H9 (cell line): ENCODE results near the gene ZSWIM8. TPM values are rescaled to one million over a fixed set of nuclear protein-coding genes. Genes with fewer than 3 reads are reported as not detected.

ENCODE experiments used
- DNase-seq: peaks from one replicate; pipeline ENCODE4 v3.0.0-alpha.2; 2017
- H2AFZ ChIP-seq: one replicate; pipeline ENCODE4 v1.6.1; 2013; ENCODE audit warnings: mild to moderate bottlenecking, low read length, control low read depth, moderate library complexity
- H2AK5ac ChIP-seq: 2 replicates; pipeline ENCODE4 v1.6.1; 2013; ENCODE audit warnings: low read length, control low read depth, mixed read lengths; ENCODE audit not compliant: insufficient read length
- H2BK120ac ChIP-seq: one replicate; pipeline ENCODE4 v1.6.1; 2013; ENCODE audit warnings: low read depth, mild to moderate bottlenecking, low read length, control low read depth, inconsistent platforms; ENCODE audit not compliant: poor library complexity, severe bottlenecking
- H2BK12ac ChIP-seq: 2 replicates; pipeline ENCODE4 v1.6.1; 2013; ENCODE audit warnings: low read length, control low read depth, mixed read lengths, low read depth; ENCODE audit not compliant: insufficient read length
- H2BK15ac ChIP-seq: 2 replicates; pipeline ENCODE4 v1.6.1; 2013; ENCODE audit warnings: low read depth, low read length, control low read depth
- H2BK20ac ChIP-seq: one replicate; pipeline ENCODE4 v1.6.1; 2013; ENCODE audit warnings: low read depth, mild to moderate bottlenecking, low read length, control low read depth, inconsistent platforms; ENCODE audit not compliant: poor library complexity, severe bottlenecking
- H2BK5ac ChIP-seq: 2 replicates; pipeline ENCODE4 v1.6.1; 2013; ENCODE audit warnings: low read length, control low read depth, mixed read lengths; ENCODE audit not compliant: insufficient read length
- H3K14ac ChIP-seq: 2 replicates; pipeline ENCODE4 v1.6.1; 2013; ENCODE audit warnings: low read length, control low read depth; ENCODE audit not compliant: insufficient read depth
- H3K18ac ChIP-seq: 2 replicates; pipeline ENCODE4 v1.6.1; 2013; ENCODE audit warnings: low read depth, mild to moderate bottlenecking, mixed read lengths, low read length, control low read depth; ENCODE audit not compliant: insufficient read length
- H3K23ac ChIP-seq: 2 replicates; pipeline ENCODE4 v1.6.1; 2013; ENCODE audit warnings: low read length, control low read depth, mixed read lengths, low read depth; ENCODE audit not compliant: insufficient read length
- H3K23me2 ChIP-seq: 2 replicates; pipeline ENCODE4 v1.6.1; 2013; ENCODE audit warnings: low read depth, mild to moderate bottlenecking, mixed read lengths, low read length, control low read depth; ENCODE audit not compliant: insufficient read length, poor library complexity, severe bottlenecking
- H3K27ac ChIP-seq: 2 replicates; pipeline ENCODE4 v1.5.1; 2013; ENCODE audit warnings: low read length, control low read depth, mixed read lengths, low read depth; ENCODE audit not compliant: insufficient read length
- H3K27me3 ChIP-seq: 2 replicates; pipeline ENCODE4 v1.6.1; 2013; ENCODE audit warnings: low read length, control low read depth, inconsistent platforms; ENCODE audit not compliant: insufficient read depth
- H3K4ac ChIP-seq: 2 replicates; pipeline ENCODE4 v1.6.1; 2013; ENCODE audit warnings: low read depth, mild to moderate bottlenecking, control low read depth, inconsistent platforms, low read length, moderate library complexity
- H3K4me1 ChIP-seq: 2 replicates; pipeline ENCODE4 v1.6.1; 2013; ENCODE audit warnings: low read length, control low read depth, inconsistent platforms; ENCODE audit not compliant: insufficient read depth
- H3K4me2 ChIP-seq: 2 replicates; pipeline ENCODE4 v1.6.1; 2013; ENCODE audit warnings: low read length, control low read depth, mixed read lengths; ENCODE audit not compliant: insufficient read length, insufficient read depth
- H3K56ac ChIP-seq: 2 replicates; pipeline ENCODE4 v1.6.1; 2013; ENCODE audit warnings: low read depth, mild to moderate bottlenecking, mixed read lengths, low read length, control low read depth; ENCODE audit not compliant: insufficient read length
- H3K79me1 ChIP-seq: 2 replicates; pipeline ENCODE4 v1.6.1; 2013; ENCODE audit warnings: low read depth, mild to moderate bottlenecking, moderate library complexity, low read length, control low read depth, inconsistent platforms; ENCODE audit not compliant: insufficient read depth, poor library complexity, severe bottlenecking
- H3K79me2 ChIP-seq: 2 replicates; pipeline ENCODE4 v1.6.1; 2013; ENCODE audit warnings: low read length, control low read depth, inconsistent platforms; ENCODE audit not compliant: insufficient read depth
- H3K9ac ChIP-seq: 2 replicates; pipeline ENCODE4 v1.6.1; 2013; ENCODE audit warnings: low read length, control low read depth, mixed read lengths; ENCODE audit not compliant: insufficient read length; ENCODE audit errors: extremely low read depth
- H3K9me3 ChIP-seq: one replicate; pipeline ENCODE4 v1.6.1; 2013; ENCODE audit warnings: low read depth, low read length, inconsistent platforms; ENCODE audit not compliant: control insufficient read depth
- H3T11ph ChIP-seq: one replicate; pipeline ENCODE4 v1.6.1; 2013; ENCODE audit warnings: mild to moderate bottlenecking, low read length, control low read depth, inconsistent platforms
- H4K20me1 ChIP-seq: one replicate; pipeline ENCODE4 v1.6.1; 2013; ENCODE audit not compliant: control insufficient read depth, insufficient read length, insufficient read depth
- H4K5ac ChIP-seq: 2 replicates; pipeline ENCODE4 v1.6.1; 2013; ENCODE audit warnings: low read depth, mild to moderate bottlenecking, mixed read lengths, low read length, control low read depth; ENCODE audit not compliant: insufficient read length
- H4K8ac ChIP-seq: replicated peaks from 2 replicates; pipeline ENCODE4 v1.6.1; 2013; ENCODE audit warnings: low read length, control low read depth, mixed read lengths, low read depth; ENCODE audit not compliant: insufficient read length
- H4K91ac ChIP-seq: 2 replicates; pipeline ENCODE4 v1.6.1; 2013; ENCODE audit warnings: low read depth, mild to moderate bottlenecking, moderate library complexity, mixed read lengths, low read length, control low read depth; ENCODE audit not compliant: insufficient read length
- H3K27ac Mint-ChIP-seq, 3 experiments: 2 replicates in 2 of 3; 3 replicates in 1 of 3; pipeline ENCODE4 v1.8.0; 2020 to 2021; ENCODE audit warnings: mixed read lengths in 3 of 3, mild to moderate bottlenecking in 1 of 3, moderate library complexity in 1 of 3
- H3K27me3 Mint-ChIP-seq: 2 replicates; pipeline ENCODE4 v1.8.0; 2021; ENCODE audit warnings: low read depth, mild to moderate bottlenecking, moderate library complexity, mixed read lengths
- H3K36me3 Mint-ChIP-seq, 3 experiments: 2 replicates in 2 of 3; 3 replicates in 1 of 3; pipeline ENCODE4 v1.8.0; 2020 to 2021; ENCODE audit warnings: low read depth in 3 of 3, mixed read lengths in 3 of 3; ENCODE audit not compliant: insufficient read depth in 1 of 3
- H3K4me1 Mint-ChIP-seq, 2 experiments: 2 replicates each; pipeline ENCODE4 v1.8.0; 2020; ENCODE audit warnings: mixed read lengths in 2 of 2
- H3K4me3 Mint-ChIP-seq, 2 experiments: 2 replicates in 1 of 2; 3 replicates in 1 of 2; pipeline ENCODE4 v1.8.0; 2020 to 2021; ENCODE audit warnings: mild to moderate bottlenecking in 2 of 2, mixed read lengths in 2 of 2, moderate library complexity in 1 of 2
- H3K9me3 Mint-ChIP-seq, 2 experiments: 2 replicates in 1 of 2; 3 replicates in 1 of 2; pipeline ENCODE4 v1.8.0; 2020; ENCODE audit warnings: mild to moderate bottlenecking in 2 of 2, mixed read lengths in 2 of 2, moderate library complexity in 1 of 2
- WGBS: extraction: QIAGEN DNeasy Blood & Tissue Kit; methylation state at CpG from one replicate; pipeline ENCODE4 v1.1.7; 2013; ENCODE audit warnings: missing lambda C conversion rate, low lambda C conversion rate, mixed read lengths; ENCODE audit not compliant: insufficient read length; ENCODE audit errors: extremely low coverage; 5-methylcytosine and 5-hydroxymethylcytosine counted together
- total RNA-seq: library from RNA; stranded (reverse); gene quantifications from 2 replicates; pipeline ENCODE4 v1.2.1, GENCODE V29; 2021
- TF ChIP-seq, protein P1 (sequence below): fragments of 200-600 bp; sonication (generic); conservative IDR thresholded peaks from 3 replicates; pipeline ENCODE4 v1.8.0; 2021; ENCODE audit warnings: antibody characterized with exemption, mild to moderate bottlenecking

The ZSWIM8 gene
- total RNA-seq, 1 experiment from 2014 or later: 41.0 TPM

DNA sequence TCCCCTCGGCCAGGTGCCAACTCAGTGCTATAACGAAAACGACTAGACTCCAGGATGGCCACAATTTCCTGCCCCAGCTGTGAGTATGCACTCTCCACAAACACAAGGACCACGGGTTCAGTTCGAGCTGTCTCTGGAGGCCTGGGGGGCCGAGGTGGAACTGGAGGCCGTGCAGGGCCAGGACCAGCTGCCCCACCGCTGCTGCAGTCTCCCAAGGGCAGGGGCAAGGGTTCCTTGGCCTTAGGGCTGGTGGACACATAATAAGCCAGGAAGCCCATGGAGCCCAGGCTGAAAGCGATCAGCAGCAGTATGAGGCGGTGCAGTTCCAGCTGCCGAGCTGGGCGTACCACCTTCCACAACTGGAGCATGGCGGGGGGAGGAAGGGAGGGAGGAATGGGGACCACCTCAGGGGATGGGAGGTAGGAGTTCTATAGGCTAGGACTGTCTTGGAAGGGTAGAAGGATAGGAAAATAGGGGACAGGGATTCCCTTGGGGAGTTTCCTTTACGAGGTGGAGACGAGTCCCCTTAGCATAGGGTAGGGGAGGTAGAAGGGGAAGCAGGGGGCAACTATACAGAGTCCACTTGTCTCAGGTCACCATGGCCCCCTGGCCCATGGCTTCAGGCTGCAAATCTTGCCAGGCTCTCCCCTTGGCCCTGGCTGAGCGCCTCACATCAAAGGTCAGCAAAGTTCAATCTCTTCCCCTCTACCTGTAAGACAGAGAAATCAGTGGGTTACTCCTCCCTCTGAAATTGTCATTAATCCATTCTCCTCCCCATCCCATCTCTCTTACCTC lies 22.8 kb downstream of the ZSWIM8 start:
- Histone ChIP-seq H3K4me2 (no peak overlapping the region), H3K9ac (no peak overlapping the region), H2AFZ (no peak overlapping the region), H3K27ac (no peak overlapping the region), H3K27me3 (no peaks in the 10 kb centered on the region), H3K79me2 (no peaks in the 10 kb centered on the region), H4K5ac (no peak overlapping the region), H2BK5ac (no peak overlapping the region), H3K9me3 (no peaks in the 10 kb centered on the region), H3K23ac (no peak overlapping the region), H3K4me1 (no peaks in the 10 kb centered on the region), H3K23me2 (peaks cover 2% of the 10 kb centered on the region), H3K18ac (no peak overlapping the region), H3K4ac (no peak overlapping the region), H2BK20ac (no peak overlapping the region), H3K79me1 (no peaks in the 10 kb centered on the region), H3K56ac (no peak overlapping the region), H2BK12ac (no peak overlapping the region), H2BK120ac (no peak overlapping the region), H2BK15ac (no peak overlapping the region), H4K8ac (no peak overlapping the region), H4K20me1 (no peaks in the 10 kb centered on the region), H2AK5ac (no peak overlapping the region), H4K91ac (no peak overlapping the region), H3K14ac (no peak overlapping the region), H3T11ph (no peak overlapping the region)
- Mint-ChIP-seq H3K9me3 (no peaks in the 10 kb centered on the region; a peak in 1 of 5 replicates), H3K4me3 (no peak overlapping the region; a peak in 1 of 5 replicates), H3K4me1 (peaks cover 11 to 12% of the 10 kb centered on the region in 2 experiments), H3K36me3 (peaks cover 12 to 46% (median 35%) of the 10 kb centered on the region in 3 experiments; a peak in 6 of 7 replicates), H3K27me3 (no peaks in the 10 kb centered on the region), H3K27ac (no peak overlapping the region)
- no CpG with 5 or more reads among the region's 16 CpGs for whole genome bisulfite sequencing
- TF ChIP-seq, protein P1, sequence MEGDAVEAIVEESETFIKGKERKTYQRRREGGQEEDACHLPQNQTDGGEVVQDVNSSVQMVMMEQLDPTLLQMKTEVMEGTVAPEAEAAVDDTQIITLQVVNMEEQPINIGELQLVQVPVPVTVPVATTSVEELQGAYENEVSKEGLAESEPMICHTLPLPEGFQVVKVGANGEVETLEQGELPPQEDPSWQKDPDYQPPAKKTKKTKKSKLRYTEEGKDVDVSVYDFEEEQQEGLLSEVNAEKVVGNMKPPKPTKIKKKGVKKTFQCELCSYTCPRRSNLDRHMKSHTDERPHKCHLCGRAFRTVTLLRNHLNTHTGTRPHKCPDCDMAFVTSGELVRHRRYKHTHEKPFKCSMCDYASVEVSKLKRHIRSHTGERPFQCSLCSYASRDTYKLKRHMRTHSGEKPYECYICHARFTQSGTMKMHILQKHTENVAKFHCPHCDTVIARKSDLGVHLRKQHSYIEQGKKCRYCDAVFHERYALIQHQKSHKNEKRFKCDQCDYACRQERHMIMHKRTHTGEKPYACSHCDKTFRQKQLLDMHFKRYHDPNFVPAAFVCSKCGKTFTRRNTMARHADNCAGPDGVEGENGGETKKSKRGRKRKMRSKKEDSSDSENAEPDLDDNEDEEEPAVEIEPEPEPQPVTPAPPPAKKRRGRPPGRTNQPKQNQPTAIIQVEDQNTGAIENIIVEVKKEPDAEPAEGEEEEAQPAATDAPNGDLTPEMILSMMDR: no peak
- no peak for DNase-seq
